ENCODE results near the gene TGFBR1. TPM values are rescaled to one million over a fixed set of nuclear protein-coding genes. Genes with fewer than 3 reads are reported as not detected.

TGFBR1 gene
- total RNA-seq, 4 donors from 2014 or later = 37.0 to 65.8 (median 48.8) TPM

GRCh38 chr9:99106044-99106375, 1.1 kb downstream of the TGFBR1 start:
- Histone ChIP-seq H3K4me3 (peak overlapping the region; percentile 92 to 97), H3K36me3 (no peaks in the 10 kb centered on the region), H3K4me1 (peaks cover 16 to 68% (median 29%) of the 10 kb centered on the region in 3 donors), H3K9me3 (no peaks in the 10 kb centered on the region), H3K27ac (peak overlapping the region; percentile 83 to 97 (median 92)), H3K27me3 (no peaks in the 10 kb centered on the region)
- TF ChIP-seq POLR2AphosphoS5 (IDR thresholded peaks at IDR 0.05) = no peak
- no peak for TF ChIP-seq POLR2A (IDR thresholded peaks at IDR 0.05)
- TF ChIP-seq, protein P1, sequence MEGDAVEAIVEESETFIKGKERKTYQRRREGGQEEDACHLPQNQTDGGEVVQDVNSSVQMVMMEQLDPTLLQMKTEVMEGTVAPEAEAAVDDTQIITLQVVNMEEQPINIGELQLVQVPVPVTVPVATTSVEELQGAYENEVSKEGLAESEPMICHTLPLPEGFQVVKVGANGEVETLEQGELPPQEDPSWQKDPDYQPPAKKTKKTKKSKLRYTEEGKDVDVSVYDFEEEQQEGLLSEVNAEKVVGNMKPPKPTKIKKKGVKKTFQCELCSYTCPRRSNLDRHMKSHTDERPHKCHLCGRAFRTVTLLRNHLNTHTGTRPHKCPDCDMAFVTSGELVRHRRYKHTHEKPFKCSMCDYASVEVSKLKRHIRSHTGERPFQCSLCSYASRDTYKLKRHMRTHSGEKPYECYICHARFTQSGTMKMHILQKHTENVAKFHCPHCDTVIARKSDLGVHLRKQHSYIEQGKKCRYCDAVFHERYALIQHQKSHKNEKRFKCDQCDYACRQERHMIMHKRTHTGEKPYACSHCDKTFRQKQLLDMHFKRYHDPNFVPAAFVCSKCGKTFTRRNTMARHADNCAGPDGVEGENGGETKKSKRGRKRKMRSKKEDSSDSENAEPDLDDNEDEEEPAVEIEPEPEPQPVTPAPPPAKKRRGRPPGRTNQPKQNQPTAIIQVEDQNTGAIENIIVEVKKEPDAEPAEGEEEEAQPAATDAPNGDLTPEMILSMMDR (IDR thresholded peaks at IDR 0.05) = no peak
- TF ChIP-seq EP300 (IDR thresholded peaks at IDR 0.05) = no peak
- ATAC-seq = no peak
- 1 to 2% methylated on average over 9 of the region's 9 CpGs for WGBS, 2 donors (ENCODE audit: low coverage in 1 of 2)

GRCh38 chr9:99107421-99107820, 2.5 kb downstream of the TGFBR1 start:
- 23 to 39% methylated on average over 3 of the region's 3 CpGs for WGBS, 2 donors (ENCODE audit: low coverage in 1 of 2)
- H3K9me3 ChIP-seq = no peaks in the 10 kb centered on the region
- H3K27me3 ChIP-seq = no peaks in the 10 kb centered on the region
- peak overlapping the region in 1 of 4 donors; percentile 97 for H3K27ac ChIP-seq
- H3K36me3 ChIP-seq = no peaks in the 10 kb centered on the region
- ATAC-seq = no peak
- no peak overlapping the region for H3K4me3 ChIP-seq
- no peak for TF ChIP-seq EP300 (IDR thresholded peaks at IDR 0.05)
- TF ChIP-seq POLR2A (IDR thresholded peaks at IDR 0.05) = no peak
- no peak for TF ChIP-seq POLR2AphosphoS5 (IDR thresholded peaks at IDR 0.05)
- TF ChIP-seq, protein P1 (IDR thresholded peaks at IDR 0.05) = no peak
- peaks cover 16 to 77% (median 37%) of the 10 kb centered on the region in 3 donors for H3K4me1 ChIP-seq

DNA sequence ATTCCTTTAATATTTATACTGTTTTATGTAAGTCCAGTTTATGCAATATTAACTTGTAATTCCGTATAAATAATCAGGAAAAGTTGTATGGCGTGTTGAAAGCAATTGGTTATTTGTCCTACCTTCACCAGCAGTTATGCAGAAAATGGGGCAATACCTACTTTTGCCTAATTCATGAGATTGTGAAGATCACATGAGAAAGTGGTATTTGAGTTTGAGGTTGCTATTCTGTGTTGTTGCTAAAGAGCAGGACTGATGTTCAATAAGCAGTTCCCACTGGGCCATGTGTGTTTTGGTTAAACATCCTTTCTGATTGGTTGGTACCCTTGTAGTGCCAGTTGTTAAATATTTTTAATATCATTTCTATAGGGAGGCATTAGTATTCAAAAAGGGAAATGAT, 3.2 kb downstream of the TGFBR1 start:
- H3K4me3 ChIP-seq = no peak overlapping the region
- no peaks in the 10 kb centered on the region for H3K27me3 ChIP-seq
- no peak for TF ChIP-seq POLR2AphosphoS5 (IDR thresholded peaks at IDR 0.05)
- TF ChIP-seq, protein P1 (IDR thresholded peaks at IDR 0.05) = no peak
- TF ChIP-seq POLR2A (IDR thresholded peaks at IDR 0.05) = no peak
- peaks cover 16 to 77% (median 44%) of the 10 kb centered on the region in 3 donors for H3K4me1 ChIP-seq
- ATAC-seq = no peak
- H3K36me3 ChIP-seq = no peaks in the 10 kb centered on the region
- H3K27ac ChIP-seq = peak overlapping the region in 1 of 4 donors; percentile 97
- H3K9me3 ChIP-seq = no peaks in the 10 kb centered on the region
- 94 to 95% methylated on average over 2 of the region's 2 CpGs for WGBS, 2 donors (ENCODE audit: low coverage in 1 of 2)

DNA sequence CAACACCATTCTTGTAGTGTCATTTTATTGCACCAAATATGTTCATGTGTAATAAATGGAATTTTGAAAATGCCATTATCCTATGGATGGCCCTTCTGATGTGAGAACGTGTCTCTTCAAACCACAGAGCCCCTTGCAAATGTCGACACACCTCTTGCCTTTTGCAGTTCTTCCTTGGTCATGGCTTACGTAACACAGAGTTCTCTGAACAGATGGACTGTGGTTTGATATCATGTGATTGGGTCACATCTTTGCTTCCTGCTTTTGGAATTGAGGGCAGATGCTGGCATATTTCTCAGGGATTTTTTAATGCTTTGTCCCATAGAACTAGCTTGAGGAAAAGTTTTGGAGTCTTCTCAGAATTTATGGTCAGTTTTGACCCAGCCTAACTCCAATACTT, 4.6 kb downstream of the TGFBR1 start:
- TF ChIP-seq, protein P1 (IDR thresholded peaks at IDR 0.05) = no peak
- no peak for TF ChIP-seq POLR2A (IDR thresholded peaks at IDR 0.05)
- peak; percentile 5 for TF ChIP-seq POLR2AphosphoS5 (IDR thresholded peaks at IDR 0.05)
- ATAC-seq = no peak
- no peak overlapping the region for H3K27ac ChIP-seq
- no peaks in the 10 kb centered on the region for H3K9me3 ChIP-seq
- no peaks in the 10 kb centered on the region for H3K36me3 ChIP-seq
- 72 to 81% methylated on average over 3 of the region's 3 CpGs for WGBS, 2 donors (ENCODE audit: low coverage in 1 of 2)
- no peaks in the 10 kb centered on the region for H3K27me3 ChIP-seq
- H3K4me1 ChIP-seq = peaks cover 22 to 77% (median 42%) of the 10 kb centered on the region in 3 donors
- no peak overlapping the region for H3K4me3 ChIP-seq

DNA sequence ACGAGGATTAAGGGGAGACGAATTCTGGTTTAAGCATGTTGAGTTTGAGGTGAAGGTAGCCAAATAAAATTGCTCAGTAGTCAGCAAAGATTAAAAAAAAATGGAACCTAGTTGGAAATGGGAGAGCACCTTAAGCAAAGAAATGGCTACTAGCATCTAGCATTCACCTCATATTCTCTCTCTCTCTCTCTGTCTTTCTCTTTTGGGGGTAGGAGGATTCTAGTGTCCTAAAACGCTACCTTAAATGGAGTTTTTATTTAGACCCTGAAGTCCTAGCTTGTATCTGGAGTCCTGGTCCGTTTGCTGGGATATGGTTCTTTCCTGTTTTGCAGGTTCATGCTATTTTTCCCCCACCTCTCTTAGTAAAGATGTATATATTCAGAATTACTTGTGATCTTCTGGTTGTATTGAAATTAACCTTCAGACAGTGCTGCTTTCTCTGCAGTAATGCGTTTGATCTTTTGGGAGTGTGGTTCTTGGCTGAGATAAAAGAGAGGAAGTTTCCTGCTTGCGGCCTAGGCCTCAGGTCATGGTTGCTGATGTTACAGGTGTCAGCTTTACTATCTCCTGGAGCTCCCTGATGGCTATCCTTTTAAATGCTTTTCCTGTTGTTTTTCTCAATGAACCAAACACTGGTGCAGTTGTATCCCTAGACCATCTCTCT, 8.0 kb downstream of the TGFBR1 start:
- 66 to 73% methylated on average over 5 to 6 of the region's 6 CpGs for WGBS, 2 donors (ENCODE audit: low coverage in 1 of 2)
- ATAC-seq = no peak
- TF ChIP-seq, protein P1 (IDR thresholded peaks at IDR 0.05) = no peak
- TF ChIP-seq POLR2AphosphoS5 (IDR thresholded peaks at IDR 0.05) (no peak), EP300 (IDR thresholded peaks at IDR 0.05) (no peak)
- Histone ChIP-seq H3K4me3 (no peak overlapping the region), H3K27ac (peak overlapping the region in 1 of 4 donors; percentile 32), H3K4me1 (peaks cover 17 to 79% (median 32%) of the 10 kb centered on the region in 3 donors), H3K27me3 (no peaks in the 10 kb centered on the region), H3K36me3 (no peaks in the 10 kb centered on the region), H3K9me3 (no peaks in the 10 kb centered on the region)

Measured in gastroesophageal sphincter (tissue), 4 donors.